Measurements from ENCODE around the gene WNK3. TPM values are rescaled to one million over a fixed set of nuclear protein-coding genes. Genes with fewer than 3 reads are reported as not detected.

Gene WNK3
- total RNA-seq, 2 donors from 2014 or later, result 0.75 to 2.5 TPM

- DNase-seq (ENCODE audit: low spot score in 2 of 2), result no peak
- no peak for ATAC-seq
- H3K27ac Mint-ChIP-seq, result no peak overlapping the region
- no peaks in the 10 kb centered on the region for H3K9me3 Mint-ChIP-seq
- no peaks in the 10 kb centered on the region for H3K36me3 Mint-ChIP-seq
Measured at GRCh38 chrX:54288277-54288676, 69.6 kb downstream of the WNK3 start.

GRCh38 chrX:54281676-54282075 is 76.2 kb downstream of the WNK3 start:
- Mint-ChIP-seq H3K36me3 (no peaks in the 10 kb centered on the region), H3K27ac (no peak overlapping the region), H3K9me3 (no peaks in the 10 kb centered on the region)
- ATAC-seq (no peak), DNase-seq (ENCODE audit: low spot score in 2 of 2) (no peak)

GRCh38 chrX:54280466-54280865 is 77.4 kb downstream of the WNK3 start:
- Mint-ChIP-seq H3K27ac (no peak overlapping the region), H3K36me3 (no peaks in the 10 kb centered on the region), H3K9me3 (no peaks in the 10 kb centered on the region)
- DNase-seq (ENCODE audit: low spot score in 2 of 2), result no peak
- ATAC-seq, result no peak

GRCh38 chrX:54271664-54272063 is 86.2 kb downstream of the WNK3 start:
- no peaks in the 10 kb centered on the region for H3K36me3 Mint-ChIP-seq
- no peaks in the 10 kb centered on the region for H3K9me3 Mint-ChIP-seq
- ATAC-seq (no peak), DNase-seq (ENCODE audit: low spot score in 2 of 2) (no peak)
- no peak overlapping the region for H3K27ac Mint-ChIP-seq

GRCh38 chrX:54248309-54248708 is 109.5 kb downstream of the WNK3 start:
- no peak for ATAC-seq
- no peak overlapping the region for H3K27ac Mint-ChIP-seq

GRCh38 chrX:54246866-54247265 is 111.0 kb downstream of the WNK3 start:
- ATAC-seq (no peak), DNase-seq (ENCODE audit: low spot score in 2 of 2) (no peak)
- no peaks in the 10 kb centered on the region for H3K9me3 Mint-ChIP-seq
- H3K27ac Mint-ChIP-seq, result no peak overlapping the region
- no peaks in the 10 kb centered on the region for H3K36me3 Mint-ChIP-seq

More at GRCh38 chrX:54248309-54248708, 109.5 kb downstream of the WNK3 start:
- no peak for DNase-seq (ENCODE audit: low spot score in 2 of 2)
- Mint-ChIP-seq H3K9me3 (no peaks in the 10 kb centered on the region), H3K36me3 (no peaks in the 10 kb centered on the region)

GRCh38 chrX:54238588-54238987 is 119.3 kb downstream of the WNK3 start:
- ATAC-seq, result no peak
- DNase-seq (ENCODE audit: low spot score in 2 of 2), result no peak
- H3K27ac Mint-ChIP-seq, result no peak overlapping the region
- H3K36me3 Mint-ChIP-seq, result no peaks in the 10 kb centered on the region
- no peaks in the 10 kb centered on the region for H3K9me3 Mint-ChIP-seq

GRCh38 chrX:54237014-54237413 is 120.8 kb downstream of the WNK3 start:
- ATAC-seq (no peak), DNase-seq (ENCODE audit: low spot score in 2 of 2) (no peak)
- no peaks in the 10 kb centered on the region for H3K36me3 Mint-ChIP-seq
- no peak overlapping the region for H3K27ac Mint-ChIP-seq
- no peaks in the 10 kb centered on the region for H3K9me3 Mint-ChIP-seq

- no peaks in the 10 kb centered on the region for H3K36me3 Mint-ChIP-seq
- H3K27ac Mint-ChIP-seq, result no peak overlapping the region
- H3K9me3 Mint-ChIP-seq, result no peaks in the 10 kb centered on the region
- DNase-seq (ENCODE audit: low spot score in 2 of 2), result no peak
- no peak for ATAC-seq
Measured at GRCh38 chrX:54230435-54231148, 127.3 kb downstream of the WNK3 start.

- Mint-ChIP-seq H3K27ac (no peak overlapping the region), H3K36me3 (no peaks in the 10 kb centered on the region), H3K9me3 (no peaks in the 10 kb centered on the region)
- ATAC-seq, result no peak
- no peak for DNase-seq (ENCODE audit: low spot score in 2 of 2)
Measured at GRCh38 chrX:54223581-54223980, 134.3 kb downstream of the WNK3 start.

GRCh38 chrX:54213603-54214002 is 144.2 kb downstream of the WNK3 start:
- no peaks in the 10 kb centered on the region for H3K9me3 Mint-ChIP-seq
- ATAC-seq (no peak), DNase-seq (ENCODE audit: low spot score in 2 of 2) (no peak)
- no peak overlapping the region for H3K27ac Mint-ChIP-seq
- H3K36me3 Mint-ChIP-seq, result no peaks in the 10 kb centered on the region

GRCh38 chrX:54208531-54208930 is 149.3 kb downstream of the WNK3 start:
- H3K36me3 Mint-ChIP-seq, result no peaks in the 10 kb centered on the region
- H3K27ac Mint-ChIP-seq, result no peak overlapping the region
- ATAC-seq (no peak), DNase-seq (ENCODE audit: low spot score in 2 of 2) (no peak)
- no peaks in the 10 kb centered on the region for H3K9me3 Mint-ChIP-seq

- DNase-seq (ENCODE audit: low spot score in 2 of 2) (no peak), ATAC-seq (no peak)
- Mint-ChIP-seq H3K9me3 (no peaks in the 10 kb centered on the region), H3K27ac (no peak overlapping the region), H3K36me3 (no peaks in the 10 kb centered on the region)
Measured at GRCh38 chrX:54198262-54198661, 159.6 kb downstream of the WNK3 start.

GRCh38 chrX:54194982-54195588 is 162.8 kb downstream of the WNK3 start:
- no peak for DNase-seq (ENCODE audit: low spot score in 2 of 2)
- Mint-ChIP-seq H3K9me3 (no peaks in the 10 kb centered on the region), H3K27ac (no peak overlapping the region), H3K36me3 (no peaks in the 10 kb centered on the region)
- ATAC-seq, result no peak

GRCh38 chrX:54193085-54193821 is 164.6 kb downstream of the WNK3 start:
- Mint-ChIP-seq H3K9me3 (no peaks in the 10 kb centered on the region), H3K36me3 (no peaks in the 10 kb centered on the region), H3K27ac (no peak overlapping the region)
- DNase-seq (ENCODE audit: low spot score in 2 of 2) (no peak), ATAC-seq (no peak)

GRCh38 chrX:54184474-54184873 is 173.4 kb downstream of the WNK3 start:
- Mint-ChIP-seq H3K36me3 (peaks cover 21 to 23% of the 10 kb centered on the region in 2 donors), H3K27ac (no peak overlapping the region), H3K9me3 (no peaks in the 10 kb centered on the region)
- DNase-seq (ENCODE audit: low spot score in 2 of 2), result no peak
- ATAC-seq, result no peak

GRCh38 chrX:54182864-54183613 is 174.8 kb downstream of the WNK3 start, which contains the start of gene FAM120C:
TSS of gene FAM120C (minus strand) at chrX:54183254. CDS start at chrX:54183198, 56 bp downstream.
- ATAC-seq, result peak; percentile 57 to 77
- peaks cover 21 to 23% of the 10 kb centered on the region in 2 donors for H3K36me3 Mint-ChIP-seq
- H3K27ac Mint-ChIP-seq, result peak within 1 kb of the TSS; percentile 90 to 94
- H3K9me3 Mint-ChIP-seq, result no peaks in the 10 kb centered on the region
- peak; percentile 42 to 63 for DNase-seq (ENCODE audit: low spot score in 2 of 2)

All from activated naive CD4-positive, alpha-beta T cell treated with anti-CD3 and anti-CD28 coated beads, Interleukin-2, amount 50 U/mL, for 72 hours (primary cell).